PC-9 (cell line): Measurements from ENCODE around the gene CTDP1. TPM values are rescaled to one million over a fixed set of nuclear protein-coding genes. Genes with fewer than 3 reads are reported as not detected.

Experiments used
- BruUV-seq: library from RNA; stranded (reverse); fragments of 400-500 nt; replicated peaks from 2 replicates; lab custom pipeline; 2021; lab: Mats Ljungman, UMichigan
- CTCF ChIA-PET: fragments of 300-600 bp; sonication (Branson Sonifier 250); formaldehyde crosslinking; loops from one replicate; lab custom pipeline; 2022; ENCODE audit warnings: antibody characterized with exemption; lab: Charles Lee
- POLR2A ChIA-PET: fragments of 300-600 bp; sonication (Branson Sonifier 250); formaldehyde crosslinking; loops from one replicate; lab custom pipeline; 2022; ENCODE audit warnings: antibody characterized with exemption; ENCODE audit not compliant: unreplicated experiment; lab: Charles Lee
- DNase-seq, 2 experiments: peaks; one replicate each; pipeline versions ENCODE4 v3.0.0 to v3.0.0-alpha.2; 2015 to 2022; ENCODE audit warnings: mixed read lengths in 1 of 2
- H2AFZ ChIP-seq: fragments of 200-600 bp; sonication (generic); 2 replicates; pipeline ENCODE4 v1.8.1; 2017; ENCODE audit warnings: antibody characterized with exemption
- H3F3A ChIP-seq: fragments of 200-600 bp; sonication (generic); 2 replicates; pipeline ENCODE4 v1.8.1; 2017; ENCODE audit warnings: antibody characterized with exemption, mild to moderate bottlenecking, low read depth; ENCODE audit not compliant: insufficient read depth
- H3K27ac ChIP-seq: fragments of 200-600 bp; sonication (generic); 2 replicates; pipeline ENCODE4 v1.6.1; 2016; ENCODE audit warnings: mixed run types
- H3K27me3 ChIP-seq: fragments of 200-600 bp; sonication (generic); 2 replicates; pipeline ENCODE4 v1.6.1; 2016; ENCODE audit warnings: low read depth, mixed run types; ENCODE audit not compliant: insufficient read depth
- H3K36me3 ChIP-seq: fragments of 200-600 bp; sonication (generic); 2 replicates; pipeline ENCODE4 v1.6.1; 2016; ENCODE audit warnings: low read depth, mixed run types
- H3K4me1 ChIP-seq: fragments of 200-600 bp; sonication (generic); replicated peaks from 2 replicates; pipeline ENCODE4 v1.6.1; 2016; ENCODE audit warnings: mixed run types; ENCODE audit not compliant: insufficient read depth
- H3K4me2 ChIP-seq: fragments of 200-600 bp; sonication (generic); 2 replicates; pipeline ENCODE4 v1.6.1; 2017; ENCODE audit warnings: mixed run types
- H3K4me3 ChIP-seq: fragments of 200-600 bp; sonication (generic); 2 replicates; pipeline ENCODE4 v1.6.1; 2016; ENCODE audit warnings: mixed run types
- H3K79me2 ChIP-seq: fragments of 200-600 bp; sonication (generic); 2 replicates; pipeline ENCODE4 v1.6.1; 2017; ENCODE audit warnings: low read depth, mixed run types
- H3K9me2 ChIP-seq: fragments of 200-600 bp; sonication (generic); 2 replicates; pipeline ENCODE4 v1.8.1; 2017; ENCODE audit warnings: mild to moderate bottlenecking; ENCODE audit not compliant: insufficient read depth
- H3K9me3 ChIP-seq: fragments of 200-600 bp; sonication (generic); 2 replicates; pipeline ENCODE4 v1.8.1; 2016; ENCODE audit warnings: low read depth; ENCODE audit not compliant: insufficient read depth
- H4K20me1 ChIP-seq: fragments of 200-600 bp; sonication (generic); 2 replicates; pipeline ENCODE4 v1.8.1; 2017; ENCODE audit not compliant: insufficient read depth
- CTCF ChIP-seq: fragments of 200-600 bp; sonication (generic); conservative IDR thresholded peaks from 2 replicates; pipeline ENCODE4 v1.6.1; 2017; ENCODE audit warnings: mixed run types, antibody characterized with exemption, mild to moderate bottlenecking, moderate library complexity
- EZH2 ChIP-seq: fragments of 200-600 bp; sonication (generic); IDR thresholded peaks from 2 replicates; pipeline ENCODE4 v1.8.0; 2017; ENCODE audit warnings: antibody characterized with exemption, low read depth
- intact Hi-C: fragments of 100-400 bp; cut with micrococcal nuclease; formaldehyde crosslinking; loops from one replicate; pipeline ENCODE4 v1.10.0; 2022; ENCODE audit not compliant: unreplicated experiment
- total RNA-seq: library from RNA; stranded (reverse); gene quantifications from 2 replicates; pipeline ENCODE4 v1.2.3, GENCODE V29; 2021

Gene CTDP1
- total RNA-seq, 1 experiment from 2014 or later, result 16.0 TPM

GRCh38 chr18:79680100-79680879 lies 687 bp downstream of the CTDP1 start:
- Histone ChIP-seq H4K20me1 (peaks cover 43% of the 10 kb centered on the region), H3K36me3 (peaks cover 7% of the 10 kb centered on the region; the same call in 1 of the 2 replicates), H3F3A (peaks cover 8% of the 10 kb centered on the region), H3K4me3 (peak overlapping the region; percentile 63), H3K27me3 (no peaks in the 10 kb centered on the region), H3K27ac (no peak overlapping the region; the same call in 1 of the 2 replicates), H3K79me2 (peaks cover 76% of the 10 kb centered on the region), H3K4me1 (peaks cover 22% of the 10 kb centered on the region), H3K9me3 (no peaks in the 10 kb centered on the region), H2AFZ (peak overlapping the region; percentile 72; the same call in 1 of the 2 replicates), H3K9me2 (no peaks in the 10 kb centered on the region), H3K4me2 (peak overlapping the region; percentile 99)
- intact Hi-C loops, result loop anchor here (2.0 kb wide), 1 partner anchor 285 kb away; the partner anchor contains the start of gene HSBP1L1
- CTCF ChIA-PET, result no interaction called here
- peak; percentile 14 to 63 for DNase-seq
- TF ChIP-seq CTCF, result no peak
- TF ChIP-seq EZH2, result no peak
- POLR2A ChIA-PET, result no interaction called here
- no TSS peak for BruUV-seq

GRCh38 chr18:79680891-79681339 lies 1.3 kb downstream of the CTDP1 start:
- ChIA-PET POLR2A (no interaction called here), CTCF (no interaction called here)
- TF ChIP-seq EZH2, result no peak
- no peak for TF ChIP-seq CTCF
- Histone ChIP-seq H3K27ac (no peak overlapping the region), H3K4me2 (peak overlapping the region; percentile 99), H2AFZ (no peak overlapping the region; the same call in 1 of the 2 replicates), H4K20me1 (peaks cover 48% of the 10 kb centered on the region), H3K9me3 (no peaks in the 10 kb centered on the region), H3F3A (peaks cover 8% of the 10 kb centered on the region), H3K9me2 (no peaks in the 10 kb centered on the region), H3K4me3 (peak overlapping the region; percentile 63), H3K27me3 (no peaks in the 10 kb centered on the region), H3K4me1 (peaks cover 22% of the 10 kb centered on the region), H3K79me2 (peaks cover 80% of the 10 kb centered on the region), H3K36me3 (peaks cover 7% of the 10 kb centered on the region; the same call in 1 of the 2 replicates)
- intact Hi-C loops, result loop anchor here (2.0 kb wide), 1 partner anchor 284 kb away; the partner anchor contains the start of gene HSBP1L1
- DNase-seq, result no peak
- TSS peak; percentile 27 for BruUV-seq

- intact Hi-C loops, result loop anchor here (2.0 kb wide), 1 partner anchor 283 kb away; the partner anchor contains the start of gene HSBP1L1
- no peaks in the 10 kb centered on the region for H3K27me3 ChIP-seq
- peaks cover 8% of the 10 kb centered on the region for H3F3A ChIP-seq
- H3K9me3 ChIP-seq, result no peaks in the 10 kb centered on the region; the same call in 1 of the 2 replicates
- H3K36me3 ChIP-seq, result peaks cover 5% of the 10 kb centered on the region; the same call in 1 of the 2 replicates
- TF ChIP-seq CTCF (no peak), EZH2 (no peak)
- no peak overlapping the region for H2AFZ ChIP-seq
- no peak overlapping the region for H3K27ac ChIP-seq
- peaks cover 22% of the 10 kb centered on the region for H3K4me1 ChIP-seq
- peak overlapping the region; percentile 99 for H3K4me2 ChIP-seq
- peak overlapping the region; percentile 63; the same call in 1 of the 2 replicates for H3K4me3 ChIP-seq
- ChIA-PET POLR2A (no interaction called here), CTCF (no interaction called here)
- H3K79me2 ChIP-seq, result peaks cover 83% of the 10 kb centered on the region
- peaks cover 54% of the 10 kb centered on the region for H4K20me1 ChIP-seq
- H3K9me2 ChIP-seq, result no peaks in the 10 kb centered on the region
- DNase-seq, result no peak
- BruUV-seq, result no TSS peak
Measured at GRCh38 chr18:79681484-79682387, 2.1 kb downstream of the CTDP1 start.
